Measurements from ENCODE around the gene TRPC4AP. TPM values are rescaled to one million over a fixed set of nuclear protein-coding genes. Genes with fewer than 3 reads are reported as not detected.
A peak's percentile ranks its signal among the peaks of the same experiment; 100 is the strongest.

The TRPC4AP gene
- total RNA-seq, 1 experiment from 2014 or later, result 36.8 TPM

- H3K4me1 ChIP-seq (replicated peaks), result no peaks in the 10 kb centered on the region
- peaks cover 19% of the 10 kb centered on the region for H3K27me3 ChIP-seq (replicated peaks)
- no peak overlapping the region for H3K4me3 ChIP-seq
- H3K36me3 ChIP-seq, result no peaks in the 10 kb centered on the region
- H3K9me3 ChIP-seq (replicated peaks), result no peaks in the 10 kb centered on the region
- DNase-seq (ENCODE audit: low read depth in 1 of 2, low spot score in 2 of 2), result no peak
- H3K27ac ChIP-seq, result no peak overlapping the region
Observed at GRCh38 chr20:34986311-34987287, 106.0 kb downstream of the TRPC4AP start.

GRCh38 chr20:34985461-34986310 is 106.9 kb downstream of the TRPC4AP start:
- Histone ChIP-seq H3K36me3 (no peaks in the 10 kb centered on the region), H3K27me3 (replicated peaks) (peaks cover 19% of the 10 kb centered on the region), H3K4me3 (no peak overlapping the region), H3K9me3 (replicated peaks) (no peaks in the 10 kb centered on the region), H3K4me1 (replicated peaks) (no peaks in the 10 kb centered on the region), H3K27ac (no peak overlapping the region)
- DNase-seq (ENCODE audit: low read depth in 1 of 2, low spot score in 2 of 2), result no peak

- no peaks in the 10 kb centered on the region for H3K36me3 ChIP-seq
- H3K27ac ChIP-seq, result no peak overlapping the region
- DNase-seq (ENCODE audit: low read depth in 1 of 2, low spot score in 2 of 2), result no peak
- no peaks in the 10 kb centered on the region for H3K9me3 ChIP-seq (replicated peaks)
- H3K4me3 ChIP-seq, result no peak overlapping the region
- H3K4me1 ChIP-seq (replicated peaks), result no peaks in the 10 kb centered on the region
- H3K27me3 ChIP-seq (replicated peaks), result peaks cover 19% of the 10 kb centered on the region
Observed at GRCh38 chr20:34984756-34985261, 107.8 kb downstream of the TRPC4AP start.

- no peak for DNase-seq (ENCODE audit: low read depth in 1 of 2, low spot score in 2 of 2)
- no peaks in the 10 kb centered on the region for H3K4me1 ChIP-seq (replicated peaks)
- H3K27ac ChIP-seq, result no peak overlapping the region
- no peaks in the 10 kb centered on the region for H3K36me3 ChIP-seq
- H3K4me3 ChIP-seq, result no peak overlapping the region
- no peaks in the 10 kb centered on the region for H3K9me3 ChIP-seq (replicated peaks)
- H3K27me3 ChIP-seq (replicated peaks), result peaks cover 19% of the 10 kb centered on the region
Observed at GRCh38 chr20:34983995-34984735, 108.4 kb downstream of the TRPC4AP start.

GRCh38 chr20:34983089-34983820 is 109.4 kb downstream of the TRPC4AP start:
- Histone ChIP-seq H3K4me1 (replicated peaks) (no peaks in the 10 kb centered on the region), H3K27ac (no peak overlapping the region), H3K4me3 (no peak overlapping the region), H3K27me3 (replicated peaks) (peaks cover 19% of the 10 kb centered on the region), H3K9me3 (replicated peaks) (no peaks in the 10 kb centered on the region), H3K36me3 (no peaks in the 10 kb centered on the region)
- no peak for DNase-seq (ENCODE audit: low read depth in 1 of 2, low spot score in 2 of 2)

GRCh38 chr20:34982270-34983088 is 110.1 kb downstream of the TRPC4AP start:
- no peak overlapping the region for H3K4me3 ChIP-seq

GRCh38 chr20:34980543-34981233 is 111.9 kb downstream of the TRPC4AP start:
- Histone ChIP-seq H3K36me3 (no peaks in the 10 kb centered on the region), H3K27me3 (replicated peaks) (peaks cover 10% of the 10 kb centered on the region), H3K27ac (no peak overlapping the region), H3K9me3 (replicated peaks) (no peaks in the 10 kb centered on the region), H3K4me1 (replicated peaks) (peaks cover 5% of the 10 kb centered on the region), H3K4me3 (no peak overlapping the region)
- no peak for DNase-seq (ENCODE audit: low read depth in 1 of 2, low spot score in 2 of 2)

More at GRCh38 chr20:34982270-34983088, 110.1 kb downstream of the TRPC4AP start:
- Histone ChIP-seq H3K36me3 (no peaks in the 10 kb centered on the region), H3K9me3 (replicated peaks) (no peaks in the 10 kb centered on the region), H3K27me3 (replicated peaks) (peaks cover 19% of the 10 kb centered on the region), H3K4me1 (replicated peaks) (no peaks in the 10 kb centered on the region), H3K27ac (no peak overlapping the region)
- no peak for DNase-seq (ENCODE audit: low read depth in 1 of 2, low spot score in 2 of 2)

GRCh38 chr20:34979366-34980153 is 113.0 kb downstream of the TRPC4AP start:
- H3K9me3 ChIP-seq (replicated peaks), result no peaks in the 10 kb centered on the region
- no peak overlapping the region for H3K27ac ChIP-seq
- no peak for DNase-seq (ENCODE audit: low read depth in 1 of 2, low spot score in 2 of 2)
- H3K4me1 ChIP-seq (replicated peaks), result peaks cover 5% of the 10 kb centered on the region
- no peaks in the 10 kb centered on the region for H3K36me3 ChIP-seq
- H3K4me3 ChIP-seq, result no peak overlapping the region
- 0 out of 2 replicates have a peak, but pooled peaks cover 3% of the 10 kb centered on the region for H3K27me3 ChIP-seq (replicated peaks)

GRCh38 chr20:34978092-34978744 is 114.4 kb downstream of the TRPC4AP start:
- peaks cover 5% of the 10 kb centered on the region for H3K4me1 ChIP-seq (replicated peaks)
- H3K36me3 ChIP-seq, result no peaks in the 10 kb centered on the region
- H3K9me3 ChIP-seq (replicated peaks), result no peaks in the 10 kb centered on the region
- H3K27me3 ChIP-seq (replicated peaks), result no peaks in the 10 kb centered on the region
- no peak overlapping the region for H3K4me3 ChIP-seq
- H3K27ac ChIP-seq, result no peak overlapping the region
- no peak for DNase-seq (ENCODE audit: low read depth in 1 of 2, low spot score in 2 of 2)

- no peak overlapping the region for H3K4me3 ChIP-seq
- no peak overlapping the region for H3K27ac ChIP-seq
- H3K27me3 ChIP-seq (replicated peaks), result no peaks in the 10 kb centered on the region
- H3K4me1 ChIP-seq (replicated peaks), result peaks cover 5% of the 10 kb centered on the region
- peak; percentile 20 to 46 for DNase-seq (ENCODE audit: low read depth in 1 of 2, low spot score in 2 of 2)
- H3K9me3 ChIP-seq (replicated peaks), result no peaks in the 10 kb centered on the region
- no peaks in the 10 kb centered on the region for H3K36me3 ChIP-seq
Observed at GRCh38 chr20:34977365-34978091, 115.1 kb downstream of the TRPC4AP start.
